Measurements from ENCODE around the gene ROR1.

ROR1 gene

GRCh38 chr1:64060611-64061302 lies 286.9 kb downstream of the ROR1 start:
- CTCF ChIA-PET = no interaction called here
- POLR2A ChIA-PET = no interaction called here
- TF ChIP-seq CTCF (IDR thresholded peaks at IDR 0.05; ENCODE audit: control extremely low read depth, extremely low read depth, low read depth, missing control alignments) = no peak
- no peak for DNase-seq (ENCODE audit: extremely low spot score)

- ChIA-PET CTCF (no interaction called here), POLR2A (no interaction called here)
- no peak for TF ChIP-seq CTCF (IDR thresholded peaks at IDR 0.05; ENCODE audit: control extremely low read depth, extremely low read depth, low read depth, missing control alignments)
These were observed 287.8 kb downstream of the ROR1 start for GRCh38 chr1:64061430-64062104.

GRCh38 chr1:64062529-64062928 lies 288.7 kb downstream of the ROR1 start:
- CTCF ChIA-PET = no interaction called here

More at GRCh38 chr1:64061430-64062104, 287.8 kb downstream of the ROR1 start:
- no peak for DNase-seq (ENCODE audit: extremely low spot score)

GRCh38 chr1:64062941-64063581 lies 289.2 kb downstream of the ROR1 start:
- no peak for DNase-seq (ENCODE audit: extremely low spot score)
- TF ChIP-seq CTCF (IDR thresholded peaks at IDR 0.05; ENCODE audit: control extremely low read depth, extremely low read depth, low read depth, missing control alignments) = no peak
- ChIA-PET CTCF (no interaction called here), POLR2A (no interaction called here)

More at GRCh38 chr1:64062529-64062928, 288.7 kb downstream of the ROR1 start:
- TF ChIP-seq CTCF (IDR thresholded peaks at IDR 0.05; ENCODE audit: control extremely low read depth, extremely low read depth, low read depth, missing control alignments) = no peak
- POLR2A ChIA-PET = no interaction called here
- no peak for DNase-seq (ENCODE audit: extremely low spot score)

- ChIA-PET POLR2A (no interaction called here), CTCF (no interaction called here)
- TF ChIP-seq CTCF (IDR thresholded peaks at IDR 0.05; ENCODE audit: control extremely low read depth, extremely low read depth, low read depth, missing control alignments) = no peak
- no peak for DNase-seq (ENCODE audit: extremely low spot score)
These were observed 291.8 kb downstream of the ROR1 start for GRCh38 chr1:64065571-64065970.

- no peak for TF ChIP-seq CTCF (IDR thresholded peaks at IDR 0.05; ENCODE audit: control extremely low read depth, extremely low read depth, low read depth, missing control alignments)
- no peak for DNase-seq (ENCODE audit: extremely low spot score)
- ChIA-PET POLR2A (no interaction called here), CTCF (no interaction called here)
These were observed 298.4 kb downstream of the ROR1 start for GRCh38 chr1:64072089-64072793.

Data from GM10248 (cell line).